NCI-H82 (cell line): ENCODE results near the gene PIP4P1.
"Not testable (repeated sequence)": the region's sequence is repeated elsewhere in the genome, so short reads cannot be mapped to it uniquely, and the experiment has no call there.

Source experiments
- DNase-seq: peaks from one replicate; lab custom pipeline; 2025; lab: John Stamatoyannopoulos, UW

The PIP4P1 gene

GRCh38 chr14:20461225-20462141 is at the start of gene PIP4P1:
TSS of gene PIP4P1 (minus strand) at chr14:20461434. CDS start at chr14:20461325, 109 bp downstream.
- peak; percentile 99 for DNase-seq

- no peak for DNase-seq
Observed at GRCh38 chr14:20508367-20508766, 47.1 kb upstream of the PIP4P1 start.

GRCh38 chr14:20507537-20507936 is 46.3 kb upstream of the PIP4P1 start:
- DNase-seq: not testable (repeated sequence)

GRCh38 chr14:20506752-20507151 is 45.5 kb upstream of the PIP4P1 start:
- DNase-seq: not testable (repeated sequence)

GRCh38 chr14:20506276-20506675 is 45.0 kb upstream of the PIP4P1 start:
- not testable (repeated sequence) for DNase-seq

GRCh38 chr14:20503898-20504297 is 42.7 kb upstream of the PIP4P1 start:
- no peak for DNase-seq

GRCh38 chr14:20501346-20501745 is 40.1 kb upstream of the PIP4P1 start:
- no peak for DNase-seq

GRCh38 chr14:20499881-20500280 is 38.6 kb upstream of the PIP4P1 start:
- DNase-seq: no peak

GRCh38 chr14:20499108-20499507 is 37.9 kb upstream of the PIP4P1 start:
- DNase-seq: no peak

GRCh38 chr14:20498622-20499021 is 37.4 kb upstream of the PIP4P1 start:
- no peak for DNase-seq

- no peak for DNase-seq
Observed at GRCh38 chr14:20494935-20495766, 33.9 kb upstream of the PIP4P1 start.

- DNase-seq: no peak
Observed at GRCh38 chr14:20493634-20494033, 32.4 kb upstream of the PIP4P1 start.

- no peak for DNase-seq
Observed at GRCh38 chr14:20492486-20492885, 31.3 kb upstream of the PIP4P1 start.

GRCh38 chr14:20490563-20490962 is 29.3 kb upstream of the PIP4P1 start:
- no peak for DNase-seq

- no peak for DNase-seq
Observed at GRCh38 chr14:20489093-20489994, 28.1 kb upstream of the PIP4P1 start.

GRCh38 chr14:20487396-20487725 is 26.1 kb upstream of the PIP4P1 start:
- no peak for DNase-seq

GRCh38 chr14:20486684-20487395 is 25.6 kb upstream of the PIP4P1 start:
- peak; percentile 11 for DNase-seq

GRCh38 chr14:20485900-20486299 is 24.7 kb upstream of the PIP4P1 start:
- peak; percentile 4 for DNase-seq

GRCh38 chr14:20482382-20482781 is 21.1 kb upstream of the PIP4P1 start:
- no peak for DNase-seq

GRCh38 chr14:20478894-20479293 is 17.7 kb upstream of the PIP4P1 start:
- DNase-seq: no peak

GRCh38 chr14:20477211-20477876 is 16.1 kb upstream of the PIP4P1 start:
- no peak for DNase-seq
